ENCODE measurements around the gene TRIM2.

DNA sequence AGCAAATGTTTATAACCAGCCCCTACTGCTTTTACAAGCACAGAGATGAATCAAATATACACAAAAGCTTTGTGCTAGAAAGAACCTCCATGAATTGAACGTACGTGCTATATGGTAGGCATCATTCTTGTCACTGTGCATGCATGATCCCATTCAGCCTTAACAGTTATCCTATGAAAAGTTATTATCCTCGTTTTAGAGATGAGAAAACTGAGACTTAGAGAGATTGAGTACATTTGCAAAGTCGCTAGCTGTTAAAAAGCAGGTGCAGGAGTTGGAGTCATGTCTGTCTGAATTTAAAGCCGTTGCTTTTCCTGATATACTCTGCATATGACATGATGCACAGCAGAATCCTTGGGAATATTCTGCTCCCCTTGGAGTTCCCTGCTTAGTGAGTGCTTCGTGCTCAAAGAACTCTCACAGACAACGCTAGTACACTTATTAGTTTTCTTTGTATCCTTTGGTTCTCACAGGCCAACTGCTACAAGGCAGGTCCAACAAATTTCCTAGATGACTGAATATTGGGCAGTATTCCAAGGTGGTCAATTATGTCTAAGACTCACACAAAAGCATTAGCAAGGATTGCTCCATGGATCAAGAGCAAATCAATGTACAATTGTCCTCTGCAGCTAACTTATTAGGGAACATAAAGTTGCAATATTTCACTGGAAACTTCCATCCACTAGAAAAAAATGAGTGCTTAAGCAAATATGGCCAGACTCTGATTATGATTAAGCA lies 42.8 kb upstream of the TRIM2 start:
- TF ChIP-seq CTCF (IDR thresholded peaks at IDR 0.05) (no peak), EP300 (IDR thresholded peaks at IDR 0.05) (no peak), POLR2A (IDR thresholded peaks at IDR 0.05) (no peak)

Data from tibial nerve (tissue), 4 donors.